GM12874 (cell line): ENCODE data around the gene DDX3X.

Experiments
- CTCF ChIP-seq: IDR thresholded peaks from 2 replicates; pipeline ENCODE4 v1.5.1; 2011; ENCODE audit warnings: low read depth, mild to moderate bottlenecking, control low read depth, low read length, moderate library complexity; ENCODE audit not compliant: insufficient read depth

DDX3X gene

GRCh38 chrX:41338436-41338835 is 4.5 kb downstream of the DDX3X start:
- TF ChIP-seq CTCF = no peak

GRCh38 chrX:41339148-41339547 is 5.2 kb downstream of the DDX3X start:
- no peak for TF ChIP-seq CTCF

- TF ChIP-seq CTCF = no peak
Measured at GRCh38 chrX:41344053-41344452, 10.1 kb downstream of the DDX3X start.

- no peak for TF ChIP-seq CTCF
Measured at GRCh38 chrX:41347186-41347585, 13.2 kb downstream of the DDX3X start.

DNA sequence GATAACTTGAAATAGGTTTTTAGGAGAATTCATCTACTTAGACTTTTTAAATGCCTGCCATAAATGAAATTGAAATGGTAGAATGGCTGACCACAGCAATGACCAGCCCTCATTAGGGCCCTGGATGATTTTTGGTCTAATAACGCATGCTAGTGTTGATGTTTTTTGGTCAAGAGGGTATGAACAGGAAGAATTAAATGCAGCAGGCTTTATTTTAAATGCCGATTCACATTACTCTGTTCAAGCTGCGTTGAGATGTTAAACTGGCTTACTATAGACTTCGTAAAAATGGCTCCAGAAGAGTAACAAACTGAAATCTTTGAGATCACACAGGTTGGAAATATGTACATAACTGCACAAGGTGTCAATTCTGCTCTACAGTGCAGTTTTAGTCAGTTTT is 14.6 kb downstream of the DDX3X start:
- no peak for TF ChIP-seq CTCF

DNA sequence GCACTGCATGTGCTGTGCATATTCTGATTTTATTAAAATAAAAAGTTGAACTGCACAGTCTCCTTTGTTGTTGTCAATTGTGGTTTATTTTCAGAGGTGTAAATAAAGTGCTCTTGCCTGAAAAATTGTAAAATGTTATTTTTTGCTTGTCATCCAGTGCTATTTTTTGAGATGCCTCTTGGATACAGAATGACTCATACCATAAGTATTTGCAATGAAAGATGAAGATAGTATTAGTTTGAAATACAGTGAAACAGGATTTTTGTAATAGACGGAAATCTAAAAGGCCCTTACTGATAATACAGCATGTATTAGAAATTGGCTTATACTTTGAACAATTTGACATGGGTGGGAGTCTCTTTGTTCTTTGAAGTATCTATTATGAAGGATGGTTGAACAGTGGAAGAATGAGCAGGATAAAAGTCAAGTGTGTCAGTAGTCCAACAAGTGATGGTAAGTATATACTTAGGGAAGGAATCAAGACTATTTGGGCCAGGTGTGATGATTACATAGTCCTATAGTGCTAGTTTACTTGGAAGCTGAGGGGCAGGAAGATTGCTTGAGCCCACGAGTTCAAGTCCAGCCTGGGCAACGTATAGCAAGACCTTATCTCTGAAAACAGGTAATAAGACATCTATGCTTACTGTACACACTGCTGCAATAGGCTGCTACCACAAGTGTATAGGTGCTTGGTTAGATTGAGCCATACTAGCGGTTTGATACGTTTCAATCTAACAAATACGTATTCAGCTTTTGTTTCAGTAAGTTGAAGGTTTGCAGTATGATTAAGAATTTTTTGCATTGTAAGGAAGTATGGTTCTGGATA is 16.4 kb downstream of the DDX3X start:
- no peak for TF ChIP-seq CTCF

DNA sequence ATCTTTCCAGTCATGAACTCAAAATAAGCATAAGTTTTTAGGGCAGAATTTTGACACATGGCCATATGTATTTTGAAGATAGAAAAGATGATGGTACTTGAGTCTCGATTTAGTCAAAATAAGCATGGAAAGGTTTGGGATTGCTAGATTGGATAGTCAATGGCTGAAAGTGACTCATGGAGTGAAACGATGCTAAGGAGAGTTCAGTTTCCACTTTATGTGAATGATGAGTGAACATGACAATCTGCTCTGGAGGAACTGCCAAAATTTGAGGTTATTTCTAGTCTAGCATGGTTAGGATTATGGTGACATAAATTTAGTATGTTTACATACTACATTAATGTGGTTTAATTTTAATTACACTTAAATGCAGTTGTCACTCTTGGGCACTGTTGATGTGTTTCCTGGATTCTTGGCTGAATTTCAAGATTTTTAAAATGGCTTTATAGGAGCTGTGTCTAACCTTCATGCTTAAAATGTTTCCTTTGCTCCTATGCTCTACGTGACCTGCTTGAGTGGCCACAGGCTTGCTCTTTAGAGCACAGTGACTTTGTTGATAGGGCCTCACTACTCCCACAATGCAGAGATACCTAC is 17.1 kb downstream of the DDX3X start:
- TF ChIP-seq CTCF = no peak
